Measurements from ENCODE around the gene TEX29.

Gene TEX29

GRCh38 chr13:111319998-111320911 lies at the start of gene TEX29:
TSS of gene TEX29 (plus strand) at chr13:111320642. CDS start at chr13:111320891, 249 bp downstream.
- Histone ChIP-seq H3K27ac (ENCODE audit: low read depth, low read length) (no peak within 1 kb of the TSS), H3K27me3 (ENCODE audit: control insufficient read depth in 1 of 2, insufficient read depth in 2 of 2, low read length in 2 of 2) (no peaks in the 10 kb centered on the region), H3K4me1 (ENCODE audit: control insufficient read depth in 1 of 2, insufficient read depth in 2 of 2, low read length in 2 of 2) (no peaks in the 10 kb centered on the region), H3K9ac (ENCODE audit: low read depth in 1 of 2, low read length in 2 of 2) (no peak within 1 kb of the TSS), H3K9me3 (ENCODE audit: control insufficient read depth in 1 of 2, low read length in 2 of 2) (no peaks in the 10 kb centered on the region), H3K36me3 (ENCODE audit: control insufficient read depth in 1 of 2, insufficient read depth in 2 of 2, low read length in 2 of 2) (no peaks in the 10 kb centered on the region), H3K4me3 (ENCODE audit: low read depth in 1 of 2, low read length in 2 of 2) (no peak within 1 kb of the TSS)

DNA sequence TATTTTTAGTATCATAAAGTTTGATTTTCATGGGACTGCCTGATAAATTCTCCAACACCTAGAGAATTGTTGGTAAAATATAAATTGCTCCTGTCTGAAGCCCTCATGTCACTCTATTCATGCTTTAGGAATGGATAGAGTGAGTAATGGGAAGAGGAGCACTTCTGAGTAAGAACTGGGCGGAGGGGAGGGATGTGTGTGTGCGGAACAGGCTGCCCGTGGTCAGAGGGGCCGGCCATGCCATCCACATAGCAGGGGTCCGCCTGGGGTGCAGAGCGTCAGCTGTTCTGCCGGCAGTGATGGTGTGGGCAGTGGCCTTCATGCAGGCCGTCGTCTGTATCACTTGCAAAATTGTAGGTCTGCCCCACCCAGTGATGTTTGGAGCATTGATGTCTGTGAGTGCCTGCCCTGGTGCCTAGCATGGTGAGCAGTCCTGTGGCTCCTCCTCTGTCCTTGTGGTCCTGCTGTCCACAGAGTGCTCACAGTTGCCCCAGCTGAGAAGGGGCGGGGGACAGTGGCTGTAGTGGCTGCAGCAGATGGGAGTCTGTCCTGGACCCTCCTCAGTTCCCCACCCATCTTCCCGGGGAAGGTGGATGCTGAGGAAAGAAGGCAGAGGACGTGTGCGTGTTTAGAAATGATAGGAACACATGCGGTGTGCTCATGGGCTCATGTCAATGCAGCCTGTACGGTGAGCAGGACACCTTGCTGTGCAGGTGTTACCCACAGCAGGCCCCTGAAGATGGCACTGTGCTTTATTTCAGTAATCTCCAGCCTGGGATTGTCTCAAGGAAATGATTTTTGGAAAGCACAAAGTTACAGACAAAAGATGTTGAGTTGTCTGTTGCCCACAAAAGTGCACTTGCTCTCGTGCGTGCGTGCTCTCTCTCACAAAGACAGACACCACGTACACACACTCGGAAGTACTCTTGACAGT lies 49.4 kb upstream of the TEX29 start:
- H3K4me3 ChIP-seq (ENCODE audit: low read depth in 1 of 2, low read length in 2 of 2) = no peak overlapping the region
- H3K27me3 ChIP-seq (ENCODE audit: control insufficient read depth in 1 of 2, insufficient read depth in 2 of 2, low read length in 2 of 2) = no peaks in the 10 kb centered on the region
- H3K9ac ChIP-seq (ENCODE audit: low read depth in 1 of 2, low read length in 2 of 2) = no peak overlapping the region
- H3K4me1 ChIP-seq (ENCODE audit: control insufficient read depth in 1 of 2, insufficient read depth in 2 of 2, low read length in 2 of 2) = no peaks in the 10 kb centered on the region
- H3K9me3 ChIP-seq (ENCODE audit: control insufficient read depth in 1 of 2, low read length in 2 of 2) = no peaks in the 10 kb centered on the region
- H3K36me3 ChIP-seq (ENCODE audit: control insufficient read depth in 1 of 2, insufficient read depth in 2 of 2, low read length in 2 of 2) = peaks cover 24 to 72% of the 10 kb centered on the region in 2 donors
- H3K27ac ChIP-seq (ENCODE audit: low read depth, low read length) = no peak overlapping the region

- H3K27ac ChIP-seq (ENCODE audit: low read depth, low read length) = no peak overlapping the region
- H3K4me3 ChIP-seq (ENCODE audit: low read depth in 1 of 2, low read length in 2 of 2) = no peak overlapping the region
- H3K9me3 ChIP-seq (ENCODE audit: control insufficient read depth in 1 of 2, low read length in 2 of 2) = no peaks in the 10 kb centered on the region
- peaks cover 30 to 72% of the 10 kb centered on the region in 2 donors for H3K36me3 ChIP-seq (ENCODE audit: control insufficient read depth in 1 of 2, insufficient read depth in 2 of 2, low read length in 2 of 2)
- H3K4me1 ChIP-seq (ENCODE audit: control insufficient read depth in 1 of 2, insufficient read depth in 2 of 2, low read length in 2 of 2) = no peaks in the 10 kb centered on the region
- H3K9ac ChIP-seq (ENCODE audit: low read depth in 1 of 2, low read length in 2 of 2) = no peak overlapping the region
- H3K27me3 ChIP-seq (ENCODE audit: control insufficient read depth in 1 of 2, insufficient read depth in 2 of 2, low read length in 2 of 2) = no peaks in the 10 kb centered on the region
Measured at GRCh38 chr13:111272117-111272516, 48.3 kb upstream of the TEX29 start.

DNA sequence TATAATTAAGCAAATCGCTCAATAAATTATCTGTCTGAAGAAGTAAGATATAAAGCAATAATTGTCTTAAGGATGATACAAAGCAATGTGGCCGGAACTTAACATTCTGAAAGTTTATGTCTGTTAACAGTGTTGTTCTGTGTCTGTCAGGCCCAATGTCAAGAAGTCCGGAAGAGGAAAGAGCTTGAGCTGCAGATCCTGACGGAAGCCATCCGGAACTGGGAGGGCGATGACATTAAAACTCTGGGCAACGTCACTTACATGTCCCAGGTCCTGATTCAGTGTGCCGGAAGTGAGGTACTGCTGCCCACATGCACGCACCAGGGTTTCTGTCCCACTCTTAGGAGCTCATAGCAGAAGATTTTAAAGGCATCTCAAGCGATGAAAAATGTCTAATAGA lies 45.1 kb upstream of the TEX29 start:
- no peaks in the 10 kb centered on the region for H3K27me3 ChIP-seq (ENCODE audit: control insufficient read depth in 1 of 2, insufficient read depth in 2 of 2, low read length in 2 of 2)
- H3K9ac ChIP-seq (ENCODE audit: low read depth in 1 of 2, low read length in 2 of 2) = no peak overlapping the region
- H3K9me3 ChIP-seq (ENCODE audit: control insufficient read depth in 1 of 2, low read length in 2 of 2) = no peaks in the 10 kb centered on the region
- no peak overlapping the region for H3K4me3 ChIP-seq (ENCODE audit: low read depth in 1 of 2, low read length in 2 of 2)
- H3K27ac ChIP-seq (ENCODE audit: low read depth, low read length) = no peak overlapping the region
- H3K36me3 ChIP-seq (ENCODE audit: control insufficient read depth in 1 of 2, insufficient read depth in 2 of 2, low read length in 2 of 2) = peaks cover 37 to 66% of the 10 kb centered on the region in 2 donors
- H3K4me1 ChIP-seq (ENCODE audit: control insufficient read depth in 1 of 2, insufficient read depth in 2 of 2, low read length in 2 of 2) = no peaks in the 10 kb centered on the region

- Histone ChIP-seq H3K9me3 (ENCODE audit: control insufficient read depth in 1 of 2, low read length in 2 of 2) (no peaks in the 10 kb centered on the region), H3K36me3 (ENCODE audit: control insufficient read depth in 1 of 2, insufficient read depth in 2 of 2, low read length in 2 of 2) (peaks cover 38 to 67% of the 10 kb centered on the region in 2 donors), H3K4me3 (ENCODE audit: low read depth in 1 of 2, low read length in 2 of 2) (no peak overlapping the region), H3K27ac (ENCODE audit: low read depth, low read length) (no peak overlapping the region), H3K27me3 (ENCODE audit: control insufficient read depth in 1 of 2, insufficient read depth in 2 of 2, low read length in 2 of 2) (no peaks in the 10 kb centered on the region), H3K4me1 (ENCODE audit: control insufficient read depth in 1 of 2, insufficient read depth in 2 of 2, low read length in 2 of 2) (no peaks in the 10 kb centered on the region), H3K9ac (ENCODE audit: low read depth in 1 of 2, low read length in 2 of 2) (no peak overlapping the region)
Measured at GRCh38 chr13:111275995-111276618, 44.3 kb upstream of the TEX29 start.

DNA sequence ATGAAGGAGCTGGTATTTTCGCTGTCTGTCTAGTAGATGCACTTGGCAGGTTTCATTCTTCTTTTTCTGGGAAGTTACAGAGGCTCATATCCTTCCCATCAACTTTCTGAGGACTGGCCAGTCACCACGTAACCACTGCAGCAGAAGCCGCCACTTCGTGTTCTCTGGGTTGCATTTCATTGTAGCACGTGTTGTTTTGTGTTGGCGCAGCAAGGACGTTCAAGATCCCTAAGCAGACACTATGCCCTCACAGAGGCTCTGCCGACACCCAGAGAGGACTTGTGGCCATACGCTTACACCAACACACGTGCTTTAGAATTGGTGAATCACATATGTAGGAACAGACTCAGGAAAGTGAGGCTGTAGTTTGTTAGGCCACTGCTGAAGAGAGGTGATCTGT lies 42.2 kb upstream of the TEX29 start:
- peaks cover 0 to 9% of the 10 kb centered on the region in 2 donors for H3K4me1 ChIP-seq (ENCODE audit: control insufficient read depth in 1 of 2, insufficient read depth in 2 of 2, low read length in 2 of 2)
- H3K9me3 ChIP-seq (ENCODE audit: control insufficient read depth in 1 of 2, low read length in 2 of 2) = no peaks in the 10 kb centered on the region
- H3K4me3 ChIP-seq (ENCODE audit: low read depth in 1 of 2, low read length in 2 of 2) = no peak overlapping the region
- H3K27me3 ChIP-seq (ENCODE audit: control insufficient read depth in 1 of 2, insufficient read depth in 2 of 2, low read length in 2 of 2) = no peaks in the 10 kb centered on the region
- H3K36me3 ChIP-seq (ENCODE audit: control insufficient read depth in 1 of 2, insufficient read depth in 2 of 2, low read length in 2 of 2) = peaks cover 47 to 77% of the 10 kb centered on the region in 2 donors
- no peak overlapping the region for H3K27ac ChIP-seq (ENCODE audit: low read depth, low read length)
- H3K9ac ChIP-seq (ENCODE audit: low read depth in 1 of 2, low read length in 2 of 2) = no peak overlapping the region

GRCh38 chr13:111278743-111279652 lies 41.4 kb upstream of the TEX29 start:
- Histone ChIP-seq H3K27ac (ENCODE audit: low read depth, low read length) (no peak overlapping the region), H3K4me1 (ENCODE audit: control insufficient read depth in 1 of 2, insufficient read depth in 2 of 2, low read length in 2 of 2) (peaks cover 0 to 9% of the 10 kb centered on the region in 2 donors), H3K4me3 (ENCODE audit: low read depth in 1 of 2, low read length in 2 of 2) (no peak overlapping the region), H3K27me3 (ENCODE audit: control insufficient read depth in 1 of 2, insufficient read depth in 2 of 2, low read length in 2 of 2) (no peaks in the 10 kb centered on the region), H3K9ac (ENCODE audit: low read depth in 1 of 2, low read length in 2 of 2) (no peak overlapping the region), H3K36me3 (ENCODE audit: control insufficient read depth in 1 of 2, insufficient read depth in 2 of 2, low read length in 2 of 2) (peaks cover 50 to 79% of the 10 kb centered on the region in 2 donors), H3K9me3 (ENCODE audit: control insufficient read depth in 1 of 2, low read length in 2 of 2) (no peaks in the 10 kb centered on the region)

- Histone ChIP-seq H3K36me3 (ENCODE audit: control insufficient read depth in 1 of 2, insufficient read depth in 2 of 2, low read length in 2 of 2) (peaks cover 60 to 86% of the 10 kb centered on the region in 2 donors), H3K27me3 (ENCODE audit: control insufficient read depth in 1 of 2, insufficient read depth in 2 of 2, low read length in 2 of 2) (no peaks in the 10 kb centered on the region), H3K4me1 (ENCODE audit: control insufficient read depth in 1 of 2, insufficient read depth in 2 of 2, low read length in 2 of 2) (peaks cover 0 to 9% of the 10 kb centered on the region in 2 donors), H3K9me3 (ENCODE audit: control insufficient read depth in 1 of 2, low read length in 2 of 2) (no peaks in the 10 kb centered on the region), H3K9ac (ENCODE audit: low read depth in 1 of 2, low read length in 2 of 2) (no peak overlapping the region), H3K27ac (ENCODE audit: low read depth, low read length) (no peak overlapping the region), H3K4me3 (ENCODE audit: low read depth in 1 of 2, low read length in 2 of 2) (no peak overlapping the region)
Measured at GRCh38 chr13:111280226-111280625, 40.2 kb upstream of the TEX29 start.

All from duodenal mucosa (tissue), 2 donors.